ENCODE results near the gene SNORC.

Gene SNORC

GRCh38 chr2:232888099-232888836 is 18.2 kb downstream of the SNORC start:
- H3K9me3 ChIP-seq: no peaks in the 10 kb centered on the region
- TF ChIP-seq, protein P1, sequence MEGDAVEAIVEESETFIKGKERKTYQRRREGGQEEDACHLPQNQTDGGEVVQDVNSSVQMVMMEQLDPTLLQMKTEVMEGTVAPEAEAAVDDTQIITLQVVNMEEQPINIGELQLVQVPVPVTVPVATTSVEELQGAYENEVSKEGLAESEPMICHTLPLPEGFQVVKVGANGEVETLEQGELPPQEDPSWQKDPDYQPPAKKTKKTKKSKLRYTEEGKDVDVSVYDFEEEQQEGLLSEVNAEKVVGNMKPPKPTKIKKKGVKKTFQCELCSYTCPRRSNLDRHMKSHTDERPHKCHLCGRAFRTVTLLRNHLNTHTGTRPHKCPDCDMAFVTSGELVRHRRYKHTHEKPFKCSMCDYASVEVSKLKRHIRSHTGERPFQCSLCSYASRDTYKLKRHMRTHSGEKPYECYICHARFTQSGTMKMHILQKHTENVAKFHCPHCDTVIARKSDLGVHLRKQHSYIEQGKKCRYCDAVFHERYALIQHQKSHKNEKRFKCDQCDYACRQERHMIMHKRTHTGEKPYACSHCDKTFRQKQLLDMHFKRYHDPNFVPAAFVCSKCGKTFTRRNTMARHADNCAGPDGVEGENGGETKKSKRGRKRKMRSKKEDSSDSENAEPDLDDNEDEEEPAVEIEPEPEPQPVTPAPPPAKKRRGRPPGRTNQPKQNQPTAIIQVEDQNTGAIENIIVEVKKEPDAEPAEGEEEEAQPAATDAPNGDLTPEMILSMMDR (IDR thresholded peaks at IDR 0.05): no peak
- H3K4me3 ChIP-seq (ENCODE audit: low read depth in 1 of 2, low read length in 1 of 2): no peak overlapping the region
- H3K27me3 ChIP-seq: peaks cover 18% of the 10 kb centered on the region
- no peaks in the 10 kb centered on the region for H3K4me1 ChIP-seq (ENCODE audit: control insufficient read depth in 1 of 2, insufficient read depth in 1 of 2, low read depth in 1 of 2, low read length in 1 of 2)
- no peaks in the 10 kb centered on the region for H3K36me3 ChIP-seq
- H3K27ac ChIP-seq: no peak overlapping the region

GRCh38 chr2:232888839-232889529 is 18.9 kb downstream of the SNORC start:
- Histone ChIP-seq H3K36me3 (no peaks in the 10 kb centered on the region), H3K4me3 (ENCODE audit: low read depth in 1 of 2, low read length in 1 of 2) (no peak overlapping the region), H3K4me1 (ENCODE audit: control insufficient read depth in 1 of 2, insufficient read depth in 1 of 2, low read depth in 1 of 2, low read length in 1 of 2) (no peaks in the 10 kb centered on the region), H3K27me3 (peaks cover 18% of the 10 kb centered on the region), H3K27ac (no peak overlapping the region), H3K9me3 (no peaks in the 10 kb centered on the region)
- TF ChIP-seq, protein P1 (IDR thresholded peaks at IDR 0.05): no peak

DNA sequence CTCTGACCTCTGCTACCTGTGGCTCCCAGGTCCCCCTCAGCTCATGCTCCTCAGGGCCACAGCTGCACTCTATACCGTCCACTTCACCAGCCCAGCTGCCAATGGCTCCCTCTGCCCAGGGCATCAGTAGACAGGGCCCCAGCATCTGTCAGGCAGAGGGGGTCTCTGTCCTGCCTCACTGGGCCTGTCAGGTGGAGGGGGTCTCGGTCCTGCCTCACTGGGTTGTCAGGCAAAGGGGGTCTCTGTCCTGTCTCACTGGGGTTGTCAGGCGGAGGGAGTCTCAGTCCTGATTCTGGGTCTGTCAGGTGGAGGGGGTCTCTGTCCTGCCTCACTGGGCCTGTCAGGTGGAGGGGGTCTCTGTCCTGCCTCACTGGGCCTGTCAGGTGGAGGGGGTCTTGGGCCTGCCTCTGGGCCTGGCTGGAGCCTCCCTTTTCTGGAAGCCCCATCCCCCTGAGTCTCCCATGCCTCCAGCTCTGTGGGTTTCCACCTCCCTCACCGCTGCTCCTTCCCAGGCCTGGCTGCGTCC is 19.9 kb downstream of the SNORC start:
- no peaks in the 10 kb centered on the region for H3K36me3 ChIP-seq
- TF ChIP-seq, protein P1 (IDR thresholded peaks at IDR 0.05): no peak
- peaks cover 18% of the 10 kb centered on the region for H3K27me3 ChIP-seq
- no peaks in the 10 kb centered on the region for H3K9me3 ChIP-seq
- H3K4me1 ChIP-seq (ENCODE audit: control insufficient read depth in 1 of 2, insufficient read depth in 1 of 2, low read depth in 1 of 2, low read length in 1 of 2): no peaks in the 10 kb centered on the region
- H3K27ac ChIP-seq: no peak overlapping the region
- no peak overlapping the region for H3K4me3 ChIP-seq (ENCODE audit: low read depth in 1 of 2, low read length in 1 of 2)

DNA sequence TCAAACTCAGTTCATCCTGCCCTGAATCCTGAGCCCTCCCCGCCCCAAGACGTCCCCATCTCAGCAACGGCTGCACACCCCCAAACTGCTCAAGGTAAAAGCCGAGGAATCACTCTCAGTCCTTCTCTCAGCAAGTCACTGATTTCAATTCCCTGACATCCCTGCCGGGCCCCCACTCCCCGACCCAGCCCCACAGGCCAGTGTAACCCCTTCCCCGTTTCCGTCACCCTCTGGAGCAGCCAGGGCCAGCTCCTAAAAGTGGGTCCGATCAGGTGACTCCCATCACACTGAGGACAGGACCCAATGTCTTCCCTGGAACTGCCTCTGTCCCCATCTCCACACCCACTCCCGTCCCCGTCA is 20.5 kb downstream of the SNORC start:
- Histone ChIP-seq H3K36me3 (no peaks in the 10 kb centered on the region), H3K9me3 (no peaks in the 10 kb centered on the region), H3K27me3 (peaks cover 18% of the 10 kb centered on the region), H3K4me1 (ENCODE audit: control insufficient read depth in 1 of 2, insufficient read depth in 1 of 2, low read depth in 1 of 2, low read length in 1 of 2) (no peaks in the 10 kb centered on the region), H3K27ac (no peak overlapping the region), H3K4me3 (ENCODE audit: low read depth in 1 of 2, low read length in 1 of 2) (no peak overlapping the region)
- TF ChIP-seq, protein P1 (IDR thresholded peaks at IDR 0.05): no peak

GRCh38 chr2:232890896-232891601 is 21.0 kb downstream of the SNORC start:
- Histone ChIP-seq H3K4me3 (ENCODE audit: low read depth in 1 of 2, low read length in 1 of 2) (no peak overlapping the region), H3K9me3 (no peaks in the 10 kb centered on the region)

More at GRCh38 chr2:232890896-232891601, 21.0 kb downstream of the SNORC start:
- TF ChIP-seq, protein P1 (IDR thresholded peaks at IDR 0.05): no peak
- no peaks in the 10 kb centered on the region for H3K4me1 ChIP-seq (ENCODE audit: control insufficient read depth in 1 of 2, insufficient read depth in 1 of 2, low read depth in 1 of 2, low read length in 1 of 2)
- H3K36me3 ChIP-seq: no peaks in the 10 kb centered on the region
- H3K27ac ChIP-seq: no peak overlapping the region
- peaks cover 18% of the 10 kb centered on the region for H3K27me3 ChIP-seq
